GM19025 (cell line): Measurements from ENCODE around the gene ZNF322.

Source experiments
- ATAC-seq: cut with Tn5 transposase; IDR thresholded peaks from one replicate; pipeline ENCODE4 v1.9.1; 2021; ENCODE audit warnings: mild to moderate bottlenecking, low read depth, moderate library complexity; ENCODE audit not compliant: unreplicated experiment

ZNF322 gene

DNA sequence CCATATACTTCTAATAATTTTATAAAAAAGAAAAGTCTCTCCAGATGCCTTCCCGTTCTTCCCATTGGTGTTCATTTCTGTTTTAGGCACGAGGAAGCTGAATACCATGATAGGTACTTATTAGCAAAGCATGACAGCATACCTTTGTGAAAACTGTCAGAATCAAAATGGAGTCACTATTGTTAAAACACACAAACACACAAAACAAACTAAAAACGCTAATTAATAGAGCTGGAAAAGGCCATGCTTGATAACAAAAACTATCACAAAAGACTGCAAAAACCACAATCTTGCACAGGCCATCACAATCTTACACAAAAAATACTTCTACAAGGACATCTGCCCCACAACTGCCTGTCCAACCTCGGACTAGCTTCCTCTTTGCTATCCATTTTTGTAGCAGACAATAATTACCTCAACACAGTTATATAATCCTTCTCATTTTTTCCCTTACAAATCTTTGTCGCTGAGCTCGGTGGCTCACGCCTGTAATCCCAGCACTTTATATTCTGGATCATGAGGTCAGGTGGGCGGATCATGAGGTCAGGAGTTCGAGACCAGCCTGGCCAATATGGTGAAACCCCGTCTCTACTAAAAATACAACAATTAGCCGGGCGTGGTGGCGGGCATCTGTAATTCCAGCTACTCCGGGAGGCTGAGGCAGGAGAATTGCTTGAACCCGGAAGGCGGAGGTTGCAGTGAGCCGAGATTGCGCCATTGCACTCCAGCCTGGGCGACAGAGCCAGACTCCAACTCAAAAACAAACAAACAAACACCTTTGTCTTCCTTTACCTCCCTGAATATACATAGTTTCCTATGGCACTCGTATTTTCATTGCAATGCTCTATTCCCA, 66.0 kb downstream of the ZNF322 start:
- no peak for ATAC-seq

- ATAC-seq, result no peak
Measured at GRCh38 chr6:26592649-26593048, 66.9 kb downstream of the ZNF322 start.

DNA sequence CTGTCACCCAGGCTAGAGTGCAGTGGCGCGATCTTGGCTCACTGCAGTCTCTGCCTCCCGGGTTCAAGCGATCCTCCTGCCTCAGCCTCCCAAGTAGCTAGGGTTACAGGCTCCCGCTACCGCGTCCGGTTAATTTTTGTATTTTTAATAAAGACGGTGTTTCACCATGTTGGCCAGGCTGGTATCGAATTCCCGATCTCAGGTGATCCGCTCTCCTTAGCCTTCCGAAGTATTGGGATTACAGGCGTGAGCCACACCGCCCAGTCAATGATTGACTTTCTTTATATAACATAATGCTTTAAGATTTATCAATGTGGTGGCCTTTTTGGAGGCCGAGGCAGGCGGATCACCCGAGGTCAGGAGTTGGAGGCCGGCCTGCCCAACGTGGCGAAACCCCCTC, 70.6 kb downstream of the ZNF322 start:
- ATAC-seq, result no peak
